B cell (primary cell): ENCODE results near the gene LRFN4. TPM values are rescaled to one million over a fixed set of nuclear protein-coding genes. Genes with fewer than 3 reads are reported as not detected.

Experiments used
- ATAC-seq: fragments of 200-7000 bp; cut with Tn5 transposase; one replicate; pipeline ENCODE4 v1.10.0; 2021; ENCODE audit warnings: low read depth, mild to moderate bottlenecking, moderate number of reproducible peaks, moderate library complexity
- CTCF ChIA-PET: fragments of 350-600 bp; sonication (Branson Sonifier 250); formaldehyde crosslinking; loops from one replicate; lab custom pipeline; 2021; ENCODE audit warnings: antibody characterized with exemption, inconsistent platforms; lab: Charles Lee
- POLR2A ChIA-PET: fragments of 350-600 bp; sonication (Branson Sonifier 250); formaldehyde crosslinking; loops from one replicate; lab custom pipeline; 2021; ENCODE audit warnings: antibody characterized with exemption; lab: Charles Lee
- DNase-seq: peaks from one replicate; pipeline ENCODE4 v3.0.0; 2013
- H2AFZ ChIP-seq: 2 replicates; pipeline ENCODE4 v1.6.1; 2012; ENCODE audit warnings: mild to moderate bottlenecking, low read depth, low read length; ENCODE audit not compliant: insufficient read depth, poor library complexity, severe bottlenecking
- H3K27ac ChIP-seq, 2 donors: 1 replicate in 1 of 2; 2 replicates in 1 of 2; pipeline ENCODE4 v1.5.1; 2012 to 2013; ENCODE audit warnings: low read length in 2 of 2, mild to moderate bottlenecking in 2 of 2, moderate library complexity in 1 of 2
- H3K27me3 ChIP-seq, 4 experiments: fragments of 200-600 bp in 1 of 4; sonication (generic) in 1 of 4; replicated peaks in 1 of 4; 1 replicate in 2 of 4; 2 replicates in 2 of 4; pipeline versions ENCODE4 v1.6.1 to v1.7.0; 2013 to 2016; ENCODE audit warnings: low read length in 3 of 4, mild to moderate bottlenecking in 2 of 4, mixed read lengths in 1 of 4, moderate library complexity in 1 of 4; ENCODE audit not compliant: insufficient read depth in 4 of 4, control insufficient read depth in 3 of 4; ENCODE audit errors: control extremely low read depth in 1 of 4
- H3K36me3 ChIP-seq, 2 experiments: replicated peaks in 1 of 2; 1 replicate in 1 of 2; 2 replicates in 1 of 2; pipeline versions ENCODE4 v1.6.1 to v1.7.1; 2013; ENCODE audit warnings: low read length in 1 of 2; ENCODE audit not compliant: insufficient read depth in 2 of 2, control insufficient read depth in 1 of 2; ENCODE audit errors: control extremely low read depth in 1 of 2, extremely low read depth in 1 of 2
- H3K4me1 ChIP-seq, 2 donors: fragments of 200-600 bp in 1 of 2; sonication (generic) in 1 of 2; 1 replicate in 1 of 2; 2 replicates in 1 of 2; pipeline versions ENCODE4 v1.5.1 to v1.6.1; 2013 to 2017; ENCODE audit warnings: low read length in 2 of 2; ENCODE audit not compliant: control insufficient read depth in 2 of 2, insufficient read depth in 2 of 2
- H3K4me2 ChIP-seq: replicated peaks from 2 replicates; pipeline ENCODE3; 2012; ENCODE audit warnings: mild to moderate bottlenecking, low read depth, low read length; ENCODE audit not compliant: poor library complexity, severe bottlenecking
- H3K4me3 ChIP-seq, 5 experiments: fragments of 200-600 bp in 1 of 5; sonication (generic) in 1 of 5; 1 replicate in 3 of 5; 2 replicates in 2 of 5; pipeline versions ENCODE4 v1.5.1 to v1.7.0; 2011 to 2016; ENCODE audit warnings: low read length in 4 of 5, mild to moderate bottlenecking in 4 of 5, low read depth in 2 of 5, control low read depth in 1 of 5, moderate library complexity in 1 of 5; ENCODE audit not compliant: insufficient read depth in 1 of 5; ENCODE audit errors: control extremely low read depth in 1 of 5, extremely low read depth in 1 of 5
- H3K79me2 ChIP-seq: fragments of 200-600 bp; sonication (generic); one replicate; pipeline ENCODE4 v1.6.0; 2016; ENCODE audit warnings: low read length; ENCODE audit not compliant: control insufficient read depth, insufficient read depth
- H3K9ac ChIP-seq: fragments of 200-600 bp; sonication (generic); 2 replicates; pipeline ENCODE4 v1.6.1; 2017; ENCODE audit warnings: mild to moderate bottlenecking, low read length, moderate library complexity
- H3K9me3 ChIP-seq, 3 donors: one replicate each; pipeline versions ENCODE4 v1.6.1 to v1.7.1; 2013; ENCODE audit warnings: low read length in 2 of 3; ENCODE audit not compliant: control insufficient read depth in 2 of 3, insufficient read depth in 1 of 3; ENCODE audit errors: control extremely low read depth in 1 of 3
- H4K20me1 ChIP-seq: 2 replicates; pipeline ENCODE4 v1.6.0; 2012; ENCODE audit warnings: mild to moderate bottlenecking, low read length; ENCODE audit not compliant: insufficient read depth, control insufficient read depth, poor library complexity, severe bottlenecking
- H3K27ac Mint-ChIP-seq: one replicate; pipeline ENCODE4 v1.8.0; 2021; ENCODE audit warnings: mixed read lengths
- H3K27me3 Mint-ChIP-seq: one replicate; pipeline ENCODE4 v1.8.0; 2021; ENCODE audit warnings: mixed read lengths
- H3K4me1 Mint-ChIP-seq: one replicate; pipeline ENCODE4 v1.8.0; 2021; ENCODE audit warnings: mixed read lengths
- H3K4me3 Mint-ChIP-seq: one replicate; pipeline ENCODE4 v1.8.0; 2021; ENCODE audit warnings: mixed read lengths
- H3K9me3 Mint-ChIP-seq: one replicate; pipeline ENCODE4 v1.8.0; 2022; ENCODE audit warnings: mixed read lengths; ENCODE audit not compliant: insufficient read depth
- EZH2 ChIP-seq: IDR thresholded peaks from 2 replicates; pipeline ENCODE4 v1.6.1; 2012; ENCODE audit warnings: borderline replicate concordance, low read depth, mild to moderate bottlenecking, moderate library complexity, low read length; ENCODE audit not compliant: insufficient read depth, poor library complexity, severe bottlenecking
- WGBS: methylation state at CpG from one replicate; pipeline ENCODE4 v1.1.5; 2013; ENCODE audit warnings: missing lambda C conversion rate; ENCODE audit not compliant: insufficient coverage; 5-methylcytosine and 5-hydroxymethylcytosine counted together
- intact Hi-C: fragments of 100-400 bp; cut with micrococcal nuclease; formaldehyde crosslinking; loops from one replicate; pipeline ENCODE4 v1.10.0; 2022
- polyA plus RNA-seq: library from polyadenylated mRNA; depleted of rRNA; stranded (reverse); fragments of >200 nt; gene quantifications from 2 replicates; pipeline ENCODE4 v1.2.3, GENCODE V29; 2012
- total RNA-seq, 2 donors: library from RNA; stranded (reverse); fragments of 120-200 nt in 1 of 2; gene quantifications; 1 replicate in 1 of 2; 2 replicates in 1 of 2; pipeline versions ENCODE4 v1.2.3 to v1.2.4, GENCODE V29; 2013 to 2022
- TF ChIP-seq, protein P1 (sequence below): fragments of 200-600 bp; IDR thresholded peaks from one replicate; pipeline ENCODE4 v1.8.0; 2022; ENCODE audit warnings: antibody characterized with exemption, mild to moderate bottlenecking

The LRFN4 gene
- total and polyA plus RNA-seq, 2 donors (not counting 1 experiment from before 2014, with no cell fraction given): 7.1 to 12.1 TPM

DNA sequence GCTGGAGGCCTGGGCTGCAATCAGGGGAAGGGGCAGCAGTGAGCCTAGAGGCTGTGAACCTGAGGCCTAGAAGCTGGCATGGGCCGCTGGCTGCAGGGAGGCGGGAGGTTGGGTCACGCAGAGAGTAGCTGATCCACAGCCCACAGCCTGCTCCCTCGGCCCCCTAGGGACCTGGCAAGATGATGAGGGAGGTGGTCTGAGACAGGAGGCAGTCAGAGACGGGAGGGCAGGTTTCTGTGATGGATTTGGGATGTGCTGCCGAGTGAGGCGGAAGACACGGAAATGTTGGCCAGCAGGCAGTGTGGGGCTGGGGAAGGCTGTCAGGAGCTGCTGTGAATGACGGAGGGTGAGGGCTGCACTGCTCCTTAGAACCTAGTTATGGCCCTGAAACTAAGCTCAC is 22.7 kb downstream of the LRFN4 start:
- peaks cover 20% of the 10 kb centered on the region for H3K27me3 Mint-ChIP-seq
- Histone ChIP-seq H3K4me2 (no peak overlapping the region), H3K9ac (no peak overlapping the region), H2AFZ (no peak overlapping the region), H3K36me3 (no peaks in the 10 kb centered on the region), H3K27ac (no peak overlapping the region), H4K20me1 (no peaks in the 10 kb centered on the region), H3K27me3 (peaks cover 0 to 5% (median 0%) of the 10 kb centered on the region in 4 experiments), H3K4me3 (no peak overlapping the region), H3K4me1 (no peaks in the 10 kb centered on the region), H3K9me3 (no peaks in the 10 kb centered on the region), H3K79me2 (no peaks in the 10 kb centered on the region)
- TF ChIP-seq EZH2: no peak
- TF ChIP-seq, protein P1, sequence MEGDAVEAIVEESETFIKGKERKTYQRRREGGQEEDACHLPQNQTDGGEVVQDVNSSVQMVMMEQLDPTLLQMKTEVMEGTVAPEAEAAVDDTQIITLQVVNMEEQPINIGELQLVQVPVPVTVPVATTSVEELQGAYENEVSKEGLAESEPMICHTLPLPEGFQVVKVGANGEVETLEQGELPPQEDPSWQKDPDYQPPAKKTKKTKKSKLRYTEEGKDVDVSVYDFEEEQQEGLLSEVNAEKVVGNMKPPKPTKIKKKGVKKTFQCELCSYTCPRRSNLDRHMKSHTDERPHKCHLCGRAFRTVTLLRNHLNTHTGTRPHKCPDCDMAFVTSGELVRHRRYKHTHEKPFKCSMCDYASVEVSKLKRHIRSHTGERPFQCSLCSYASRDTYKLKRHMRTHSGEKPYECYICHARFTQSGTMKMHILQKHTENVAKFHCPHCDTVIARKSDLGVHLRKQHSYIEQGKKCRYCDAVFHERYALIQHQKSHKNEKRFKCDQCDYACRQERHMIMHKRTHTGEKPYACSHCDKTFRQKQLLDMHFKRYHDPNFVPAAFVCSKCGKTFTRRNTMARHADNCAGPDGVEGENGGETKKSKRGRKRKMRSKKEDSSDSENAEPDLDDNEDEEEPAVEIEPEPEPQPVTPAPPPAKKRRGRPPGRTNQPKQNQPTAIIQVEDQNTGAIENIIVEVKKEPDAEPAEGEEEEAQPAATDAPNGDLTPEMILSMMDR: no peak
- intact Hi-C loops: no loop called here
- no peaks in the 10 kb centered on the region for H3K4me1 Mint-ChIP-seq
- H3K9me3 Mint-ChIP-seq: no peaks in the 10 kb centered on the region
- H3K4me3 Mint-ChIP-seq: no peak overlapping the region
- no peak for DNase-seq
- ATAC-seq: no peak
- POLR2A ChIA-PET: no interaction called here
- WGBS: 93% methylated on average over 8 of the region's 9 CpGs
- CTCF ChIA-PET: no interaction called here
- H3K27ac Mint-ChIP-seq: no peak overlapping the region

DNA sequence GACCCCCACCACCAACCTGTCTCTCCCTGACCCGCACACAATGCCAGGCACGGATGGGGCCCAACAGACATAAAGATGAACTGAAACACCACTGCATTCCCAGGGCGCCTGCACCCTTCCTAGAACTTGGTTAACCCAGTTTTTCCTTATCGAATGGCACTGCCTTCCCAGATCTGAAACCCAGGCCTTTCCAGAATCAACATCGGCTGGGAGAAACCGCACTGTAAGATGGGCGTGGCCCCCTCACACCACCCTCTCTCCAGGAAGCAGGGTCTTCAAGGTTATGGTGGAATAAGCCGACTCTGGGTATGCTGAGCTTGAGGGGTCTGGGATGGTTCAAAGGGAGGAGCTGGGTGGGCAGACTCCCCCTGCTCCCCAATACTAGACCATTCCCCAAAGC is 23.1 kb downstream of the LRFN4 start:
- no peaks in the 10 kb centered on the region for H3K4me1 Mint-ChIP-seq
- no peak for DNase-seq
- H3K79me2 ChIP-seq: no peaks in the 10 kb centered on the region
- H3K4me2 ChIP-seq: no peak overlapping the region
- no peaks in the 10 kb centered on the region for H3K9me3 Mint-ChIP-seq
- no peak overlapping the region for H3K9ac ChIP-seq
- ATAC-seq: no peak
- H3K27me3 ChIP-seq: peaks cover 0 to 5% (median 0%) of the 10 kb centered on the region in 4 experiments
- H3K4me3 Mint-ChIP-seq: no peak overlapping the region
- H3K36me3 ChIP-seq: no peaks in the 10 kb centered on the region
- no peak overlapping the region for H3K4me3 ChIP-seq
- H3K27me3 Mint-ChIP-seq: peaks cover 16% of the 10 kb centered on the region
- TF ChIP-seq EZH2: no peak
- H3K27ac Mint-ChIP-seq: no peak overlapping the region
- H3K27ac ChIP-seq: no peak overlapping the region
- CTCF ChIA-PET: no interaction called here
- H4K20me1 ChIP-seq: no peaks in the 10 kb centered on the region
- 100% methylated on average over 3 of the region's 8 CpGs for WGBS
- no peaks in the 10 kb centered on the region for H3K9me3 ChIP-seq
- POLR2A ChIA-PET: no interaction called here
- no peak overlapping the region for H2AFZ ChIP-seq
- intact Hi-C loops: no loop called here
- H3K4me1 ChIP-seq: no peaks in the 10 kb centered on the region
